HG03354 (cell line): Measurements from ENCODE around the gene ZFR.
"Not testable (repeated sequence)": the region's sequence is repeated elsewhere in the genome, so short reads cannot be mapped to it uniquely, and the experiment has no call there.

Experiments
- ATAC-seq: cut with Tn5 transposase; IDR thresholded peaks from one replicate; pipeline ENCODE4 v1.9.1; 2021; ENCODE audit warnings: mild to moderate bottlenecking; ENCODE audit not compliant: unreplicated experiment, poor library complexity, severe bottlenecking

ZFR gene

DNA sequence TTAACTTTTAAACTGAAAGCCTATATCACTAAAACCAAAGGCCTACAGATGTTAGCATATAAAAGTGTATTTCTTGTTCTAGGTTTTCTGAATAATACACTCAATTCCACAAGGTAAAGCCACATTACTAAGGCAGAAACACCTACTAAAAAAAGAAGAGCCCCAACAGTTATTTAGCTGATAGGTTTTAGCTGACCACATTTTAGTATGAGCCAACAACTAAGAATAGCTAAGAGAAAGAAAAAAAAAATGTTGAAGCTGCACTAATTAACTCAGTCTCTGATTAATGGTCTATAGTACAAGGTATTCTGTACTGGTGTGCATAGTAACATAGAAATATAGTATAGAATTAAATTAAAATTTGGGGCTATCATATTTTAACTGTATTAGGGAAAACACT lies 23.5 kb downstream of the ZFR start:
- no peak for ATAC-seq

DNA sequence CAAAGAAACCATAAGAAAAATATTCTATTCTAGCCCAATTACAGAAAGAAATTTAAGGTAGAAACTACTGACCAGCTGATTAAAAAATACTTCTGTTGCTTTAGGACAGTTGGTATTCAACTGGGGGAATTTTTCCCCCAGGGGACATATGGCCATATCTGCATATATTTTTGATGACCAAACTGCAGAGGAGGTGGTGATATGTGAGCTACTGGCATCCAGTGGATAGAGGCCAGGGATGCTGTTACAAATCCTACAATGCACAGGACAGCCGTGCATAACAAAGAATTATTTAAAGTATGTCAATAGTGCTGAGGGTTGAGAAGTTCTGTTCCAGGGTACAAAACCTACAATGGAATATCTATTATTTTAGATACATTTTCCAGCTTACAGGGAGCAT lies 24.0 kb downstream of the ZFR start:
- no peak for ATAC-seq

DNA sequence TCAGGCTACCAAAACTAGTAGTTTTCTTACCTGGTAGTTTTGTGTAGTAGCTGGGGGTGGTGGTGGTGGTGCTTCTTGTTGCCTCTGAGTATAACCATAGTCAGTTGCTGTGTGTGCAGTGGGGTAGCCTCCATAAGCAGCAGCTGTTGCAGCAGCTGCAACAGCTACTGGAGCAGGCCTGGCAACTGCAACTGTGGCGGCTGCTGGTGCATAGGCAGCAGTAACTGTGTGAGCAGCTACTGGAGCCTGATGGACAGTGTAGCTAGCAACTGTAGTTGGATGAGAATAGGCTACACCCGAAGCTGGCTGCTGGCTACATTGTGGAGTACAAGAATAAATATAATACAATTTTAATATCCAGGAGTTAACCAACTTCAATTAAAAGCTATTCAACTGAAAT lies 24.7 kb downstream of the ZFR start:
- no peak for ATAC-seq

DNA sequence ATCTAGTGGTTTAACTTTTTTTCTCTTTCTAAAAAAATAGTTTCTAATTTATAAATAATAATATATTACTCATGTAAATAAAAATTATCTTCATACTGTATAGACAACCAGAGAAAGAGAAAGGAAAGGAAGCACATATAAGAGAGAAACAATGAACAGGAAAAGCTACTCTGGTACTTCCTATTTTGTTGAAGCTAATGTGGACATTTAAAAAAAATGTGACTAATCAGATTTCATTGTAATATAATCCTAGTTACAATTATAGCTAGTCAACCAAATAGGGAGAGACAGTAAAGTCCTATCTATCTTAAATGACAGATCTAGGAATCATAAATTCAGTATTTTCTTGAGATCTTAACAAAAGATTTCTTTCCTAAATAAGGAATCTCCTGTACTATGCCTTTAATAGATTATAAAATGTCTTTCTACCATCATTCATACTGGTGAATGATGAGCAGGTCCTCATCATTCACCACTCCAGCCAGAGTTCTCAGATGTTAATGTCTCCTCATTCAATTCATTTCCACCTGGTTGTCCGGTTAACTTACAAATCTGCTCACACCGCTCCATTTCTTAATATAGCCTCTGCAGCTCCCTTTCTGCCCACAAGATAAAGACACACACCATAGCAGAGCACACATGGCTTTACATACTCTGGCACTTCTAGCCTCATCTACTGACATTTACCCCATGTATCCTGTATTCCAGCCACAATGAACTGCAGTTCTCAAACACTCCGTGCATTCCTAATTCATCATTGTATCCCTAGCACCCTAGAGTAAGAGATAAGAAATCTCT lies 30.9 kb downstream of the ZFR start:
- no peak for ATAC-seq

DNA sequence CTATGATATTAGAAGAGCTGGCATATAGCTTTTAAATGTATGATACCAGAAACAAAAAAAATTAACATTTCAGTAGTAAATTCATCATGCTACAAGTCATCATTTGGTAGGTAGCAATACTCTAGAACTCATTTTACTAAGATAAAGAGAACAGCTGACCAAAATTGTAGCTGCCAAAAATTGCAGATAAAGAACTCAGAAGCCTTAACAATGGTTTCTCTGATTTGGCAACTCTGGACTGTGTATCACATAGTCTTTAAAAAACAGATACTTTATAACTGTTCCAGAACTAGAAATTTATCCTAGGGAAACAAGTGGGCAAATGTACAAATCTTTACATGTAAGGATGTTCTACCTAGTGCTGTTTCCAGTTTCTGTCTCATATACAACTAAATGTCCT lies 33.9 kb downstream of the ZFR start:
- ATAC-seq = no peak

DNA sequence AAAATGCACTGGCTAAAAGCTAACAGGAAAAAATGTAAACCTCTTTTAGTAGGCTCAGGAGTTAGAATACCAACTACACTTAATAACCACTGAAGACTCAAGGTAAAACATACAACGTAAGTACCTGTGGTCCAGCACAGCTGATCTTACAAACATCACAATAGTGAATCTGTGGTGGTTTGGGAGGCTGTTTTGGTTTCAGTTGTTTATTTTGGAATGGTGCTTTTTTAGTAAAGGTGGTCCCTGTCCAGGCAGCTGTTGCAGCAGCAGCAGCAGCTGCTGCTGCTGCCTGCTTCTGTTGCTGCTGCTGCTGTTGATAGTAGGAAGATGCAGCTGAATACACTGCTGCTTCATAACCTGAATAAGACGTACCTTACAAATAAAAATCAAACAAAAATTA lies 37.9 kb downstream of the ZFR start:
- ATAC-seq = peak; percentile 53

DNA sequence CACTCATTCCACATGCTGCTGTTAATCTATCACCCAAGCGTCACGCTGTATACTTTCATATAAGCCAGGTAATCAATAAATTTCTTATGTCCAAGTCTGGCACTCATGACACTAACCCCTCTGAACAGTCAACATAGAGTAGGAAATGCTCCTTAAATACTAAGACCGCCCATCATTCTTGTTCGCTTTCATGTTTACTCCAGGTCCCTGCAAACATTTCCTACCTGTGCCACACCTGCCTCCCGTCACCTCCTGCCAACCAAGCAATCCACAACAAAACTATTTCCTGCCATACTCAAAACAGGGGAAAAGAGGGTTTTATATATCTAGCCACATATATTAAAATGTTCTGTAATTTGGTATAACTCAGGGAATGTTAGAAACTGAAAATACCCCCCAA lies 39.0 kb downstream of the ZFR start:
- no peak for ATAC-seq

DNA sequence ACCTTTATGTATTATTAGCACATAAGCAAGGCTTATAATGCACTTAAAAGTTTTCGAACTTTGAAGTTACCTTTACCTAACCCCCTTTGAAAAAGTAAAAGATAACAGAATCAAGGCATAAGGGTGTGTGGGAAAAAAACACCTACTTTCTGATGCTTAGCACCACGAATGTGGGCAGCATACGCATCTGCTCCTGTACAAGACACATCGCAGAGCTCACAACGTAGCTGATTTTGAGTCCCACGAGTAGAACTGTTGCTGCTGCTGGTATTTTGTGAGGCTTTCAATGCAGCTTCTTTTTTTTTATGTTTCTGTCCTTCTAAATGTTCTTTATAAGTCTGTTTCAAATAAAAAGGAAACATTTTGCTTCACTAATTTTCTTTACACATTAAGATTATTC lies 40.8 kb downstream of the ZFR start:
- no peak for ATAC-seq

DNA sequence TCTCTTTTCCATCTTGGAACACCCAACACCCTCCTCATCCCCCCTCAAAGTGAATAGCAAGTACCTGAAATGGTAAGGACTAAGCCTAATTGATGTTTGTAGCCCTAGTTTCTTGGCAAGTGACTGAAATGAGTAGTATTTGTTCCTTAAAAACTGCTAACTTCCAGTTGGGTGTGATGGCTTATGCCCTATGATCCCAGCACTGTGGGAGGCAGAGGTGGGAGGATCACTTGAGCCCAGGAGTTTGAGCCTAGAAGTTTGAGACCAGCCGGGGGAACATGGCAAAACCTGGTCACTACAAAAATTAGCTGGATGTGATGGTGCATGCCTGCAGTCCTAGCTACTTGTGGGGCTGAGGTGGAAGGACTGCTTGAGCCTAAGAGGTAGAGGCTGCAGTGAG lies 44.1 kb downstream of the ZFR start:
- ATAC-seq = no peak

DNA sequence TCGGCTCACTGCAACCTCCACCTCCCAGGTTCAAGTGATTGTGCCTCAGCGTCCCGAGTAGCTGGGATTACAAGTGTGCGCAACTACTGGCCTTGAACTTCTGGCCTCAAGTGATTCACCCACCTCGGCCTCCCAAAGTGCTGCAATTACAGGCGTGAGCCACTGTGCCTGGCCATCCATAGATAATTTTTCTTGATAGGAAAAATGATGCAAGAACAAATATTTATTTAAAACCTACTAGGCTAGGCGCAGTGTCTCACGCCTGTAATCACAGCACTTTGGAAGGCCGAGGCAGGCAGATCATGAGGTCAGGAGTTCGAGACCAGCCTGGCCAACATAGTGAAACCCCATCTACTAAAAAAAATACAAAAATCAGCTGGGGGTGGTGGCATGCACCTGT lies 45.8 kb downstream of the ZFR start:
- ATAC-seq = not testable (repeated sequence)

DNA sequence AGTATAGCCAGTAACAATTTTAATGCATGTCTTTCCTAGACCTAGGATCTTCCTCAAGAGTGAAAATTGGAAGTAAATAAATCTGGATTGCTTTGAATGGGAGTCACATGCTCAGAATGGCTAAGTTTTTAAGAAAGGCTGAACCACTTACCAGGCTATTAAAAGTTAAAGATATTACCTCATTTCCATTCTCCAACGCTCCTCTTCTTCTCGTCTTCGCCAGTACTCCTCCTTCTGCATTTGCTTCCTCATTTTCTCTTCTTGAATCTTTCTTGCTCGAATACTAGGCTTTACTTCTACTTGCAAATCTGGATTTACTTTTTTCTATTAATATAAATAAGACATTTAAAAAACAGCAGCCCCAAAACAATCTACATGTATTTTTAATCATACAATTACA lies 49.6 kb downstream of the ZFR start:
- no peak for ATAC-seq

DNA sequence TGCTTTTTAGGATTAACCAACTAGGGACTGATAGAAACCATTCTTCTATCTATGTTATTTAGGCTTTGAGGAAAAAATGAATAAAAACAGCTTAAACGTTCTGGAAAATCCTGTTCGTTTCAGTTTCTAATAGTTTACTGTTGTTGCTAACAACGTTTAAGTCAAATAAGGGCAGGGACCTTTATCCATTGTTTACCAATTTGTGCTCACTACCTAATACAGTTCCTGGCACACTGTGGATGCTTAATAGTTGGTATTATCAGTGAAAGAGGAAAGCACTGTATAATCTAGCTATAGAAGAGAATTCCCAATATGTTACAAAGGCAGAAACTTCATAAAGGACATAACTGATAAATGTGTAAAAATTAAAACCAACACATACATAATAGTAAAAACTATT lies 52.5 kb downstream of the ZFR start:
- ATAC-seq = no peak

DNA sequence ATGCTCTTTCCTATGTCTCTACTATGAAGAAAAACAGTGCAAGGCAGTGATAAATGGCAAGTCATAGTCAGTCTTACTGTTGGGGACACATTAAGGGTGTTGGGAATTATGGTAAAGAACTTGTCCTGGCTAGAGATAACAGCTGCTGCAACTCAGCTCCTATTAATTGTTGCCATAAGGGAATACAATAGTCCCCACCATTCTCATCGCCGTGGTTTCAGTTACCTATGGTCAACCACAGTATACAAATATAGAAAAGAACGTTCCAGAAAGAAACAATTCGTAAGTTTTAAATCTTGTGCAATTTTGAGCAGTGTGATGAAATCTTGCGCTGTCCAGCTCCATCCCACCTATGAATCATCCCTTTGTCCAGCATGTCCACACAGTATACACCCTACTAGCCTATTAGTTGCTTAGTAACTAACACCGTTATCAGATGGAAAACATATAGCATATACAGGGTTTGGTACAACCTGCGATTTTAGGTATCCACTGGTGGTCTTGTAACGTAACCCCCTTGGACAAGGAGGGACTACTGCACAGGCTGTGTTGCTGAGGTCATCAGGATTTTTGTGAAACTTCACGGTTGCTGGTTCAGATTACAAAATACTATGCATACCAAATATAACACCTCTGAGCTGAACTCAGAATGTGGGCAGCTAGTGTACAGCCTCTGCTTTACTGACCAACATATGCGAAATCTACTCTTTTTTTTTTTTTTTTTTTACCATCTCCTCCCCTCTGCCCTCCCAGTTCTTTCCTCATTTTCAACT lies 53.5 kb downstream of the ZFR start:
- no peak for ATAC-seq

DNA sequence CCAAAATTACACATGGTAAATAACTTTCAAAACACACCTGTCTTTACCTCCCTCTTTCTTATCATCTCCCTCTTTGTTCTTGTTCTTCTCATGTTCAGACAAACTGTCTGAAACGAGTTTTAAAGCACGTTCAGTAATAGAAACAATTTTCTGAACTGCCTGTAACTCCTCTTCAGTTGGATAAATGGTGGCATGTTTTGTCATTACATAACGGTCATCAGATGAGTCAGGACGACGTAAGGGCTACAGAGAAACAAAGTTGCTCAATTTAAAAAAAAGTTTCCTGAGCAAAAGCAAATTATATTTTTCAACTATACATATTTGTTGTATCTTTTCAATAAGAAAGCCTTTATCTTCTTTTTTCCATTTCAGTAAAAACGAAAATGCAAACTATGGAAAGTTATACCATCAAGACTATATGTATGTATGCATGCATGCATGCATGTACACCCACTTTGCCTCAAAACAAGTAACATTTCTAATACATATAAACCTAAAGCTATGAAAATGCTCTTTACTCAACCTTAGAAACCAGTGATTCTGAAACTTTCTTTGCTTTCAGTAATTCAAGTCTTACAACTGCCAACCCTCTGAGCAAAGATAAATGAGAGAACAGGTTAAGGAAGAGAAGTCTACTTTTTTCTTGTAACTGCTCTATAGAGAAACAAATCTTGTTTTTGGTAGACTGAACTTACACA lies 56.0 kb downstream of the ZFR start:
- no peak for ATAC-seq

DNA sequence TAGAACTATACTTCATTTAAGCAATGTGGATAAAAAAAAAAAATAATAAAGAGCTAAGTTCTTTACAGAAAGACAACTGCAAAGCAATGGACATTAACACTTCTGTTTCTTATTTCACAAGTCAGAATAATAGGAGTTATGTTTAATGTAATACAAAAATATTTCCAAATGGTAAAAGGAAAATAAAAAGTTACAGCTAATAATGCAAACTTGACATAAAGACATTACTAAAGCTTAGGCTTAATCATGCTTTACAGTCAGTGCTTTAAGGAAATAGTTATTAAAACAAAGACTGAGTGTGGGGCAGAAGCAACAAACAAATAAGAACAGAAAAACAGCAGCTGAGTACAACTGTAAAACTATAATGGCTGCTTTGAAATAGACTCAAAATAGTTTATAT lies 56.7 kb downstream of the ZFR start:
- no peak for ATAC-seq

DNA sequence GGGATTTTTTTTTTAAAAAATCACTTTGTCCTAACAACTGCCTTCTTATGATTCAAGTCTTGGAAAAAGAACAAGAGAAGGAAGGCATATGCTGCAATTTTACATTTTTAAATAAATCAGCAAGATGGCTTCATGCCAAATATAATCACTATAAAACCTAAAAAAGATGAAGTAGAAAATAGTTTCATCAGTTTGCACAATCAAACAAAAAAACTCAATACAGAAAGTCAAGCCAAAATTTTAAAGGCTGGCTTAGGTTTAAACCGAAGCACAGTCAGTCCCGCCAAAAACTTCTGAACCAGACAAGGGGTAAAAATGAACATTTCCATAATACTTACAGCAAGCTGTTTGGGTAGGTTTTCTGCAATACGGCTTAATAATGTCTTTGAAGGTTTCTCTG lies 57.3 kb downstream of the ZFR start:
- ATAC-seq = no peak

DNA sequence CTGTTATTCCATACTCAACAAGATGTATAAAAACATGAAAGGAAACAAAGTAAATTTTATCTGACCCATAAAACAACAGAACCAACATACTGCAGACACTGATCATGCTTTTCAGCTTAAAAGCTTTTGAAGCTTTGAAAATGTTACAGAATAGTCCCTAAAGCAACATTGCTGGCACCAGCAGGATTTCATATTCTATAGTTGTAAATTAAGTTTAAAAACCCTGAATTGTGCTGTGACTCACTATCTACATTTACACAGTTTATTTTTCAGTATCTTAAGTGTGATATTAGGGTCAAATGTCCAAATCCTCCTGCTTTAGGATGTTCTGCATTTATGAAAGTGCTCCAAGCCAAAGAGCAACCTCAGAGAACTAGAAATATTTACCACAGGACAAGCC lies 59.9 kb downstream of the ZFR start:
- ATAC-seq = no peak

DNA sequence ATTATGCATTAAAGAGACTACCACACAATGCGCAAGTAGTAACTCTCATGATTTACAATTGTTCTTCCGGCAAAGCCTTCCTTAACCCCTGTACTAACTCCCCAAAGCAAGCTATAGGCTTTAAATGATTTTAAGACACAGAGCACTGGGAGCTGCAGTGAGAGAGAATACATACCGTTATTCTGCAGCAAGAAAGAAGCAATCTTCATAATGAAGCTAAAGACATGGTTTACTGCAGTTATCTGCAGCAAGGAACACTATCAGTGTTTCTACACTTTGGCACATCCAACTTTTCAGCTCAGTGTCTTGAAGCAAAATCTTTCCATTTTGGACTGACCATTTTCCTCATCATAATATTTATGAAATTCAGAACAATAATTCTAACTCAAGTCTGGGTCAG lies 61.0 kb downstream of the ZFR start:
- no peak for ATAC-seq

DNA sequence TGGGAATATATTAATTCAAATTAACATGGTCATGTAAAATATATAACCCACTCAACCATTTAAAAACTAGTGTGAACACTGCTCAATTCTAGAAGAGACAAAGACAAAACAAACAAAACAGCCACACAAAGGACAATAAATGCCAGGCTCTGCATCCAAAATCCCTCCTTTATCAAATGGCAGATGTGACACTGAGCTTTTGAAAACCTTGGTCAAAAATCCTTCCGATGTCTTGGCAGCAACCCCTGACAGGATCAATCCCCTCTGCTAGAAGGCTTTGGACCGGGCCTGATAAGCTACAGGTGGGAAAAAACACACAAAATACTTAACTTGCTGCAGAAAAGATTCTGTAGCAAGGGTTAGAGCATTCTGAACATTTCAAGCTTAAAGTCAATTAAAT lies 61.5 kb downstream of the ZFR start:
- no peak for ATAC-seq

DNA sequence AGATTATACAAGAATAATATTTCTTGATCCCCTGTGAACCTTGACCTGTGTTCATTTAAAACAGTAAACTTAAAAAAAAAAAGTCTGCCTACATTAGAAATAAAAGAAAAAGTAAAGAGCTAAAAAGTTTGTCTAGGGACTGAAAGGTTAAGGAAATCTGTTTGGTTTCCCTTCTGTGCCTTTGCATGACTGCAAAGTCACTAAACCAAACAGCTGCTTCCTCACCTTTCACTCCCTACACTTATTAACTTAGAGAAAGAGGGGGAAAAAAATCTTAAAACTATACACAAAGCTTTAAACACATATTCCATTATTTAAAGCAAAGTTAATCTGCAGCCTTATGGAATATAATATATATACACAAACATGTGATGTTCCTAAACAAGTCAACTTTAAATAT lies 65.1 kb downstream of the ZFR start:
- peak; percentile 53 for ATAC-seq

DNA sequence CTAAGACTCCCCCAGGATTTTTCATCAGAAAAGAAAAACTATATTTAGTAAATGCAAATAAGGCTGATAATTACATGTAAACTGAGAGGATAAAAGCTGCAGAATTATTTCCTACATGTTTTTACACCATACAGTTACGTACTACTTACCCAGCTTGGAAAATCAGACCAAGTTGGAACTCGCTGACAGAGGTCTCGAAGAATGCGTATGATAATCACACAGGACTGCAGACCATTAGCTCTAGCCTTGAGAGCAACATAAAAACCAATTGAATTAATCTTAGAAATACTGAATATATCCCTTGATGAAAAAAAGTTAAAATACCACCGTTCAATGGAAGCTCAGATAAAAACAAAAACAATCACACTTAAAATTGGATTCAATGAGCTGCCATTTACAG lies 65.6 kb downstream of the ZFR start:
- no peak for ATAC-seq
